HFF-Myc (cell line): ENCODE measurements around the gene CGRRF1.

ENCODE experiments used
- DNase-seq: peaks from one replicate; pipeline ENCODE4 v3.0.0-alpha.2; 2011; ENCODE audit warnings: low read depth; ENCODE audit errors: extremely low read depth
- H3K4me3 ChIP-seq: replicated peaks from 2 replicates; pipeline ENCODE4 v1.5.1; 2011; ENCODE audit warnings: low read depth, mild to moderate bottlenecking, control low read depth, low read length
- CTCF ChIP-seq: IDR thresholded peaks from 2 replicates; pipeline ENCODE4 v1.5.1; 2012; ENCODE audit warnings: mild to moderate bottlenecking, low read depth, low read length, control low read depth; ENCODE audit errors: missing control alignments

CGRRF1 gene

GRCh38 chr14:54488646-54489317 is 20.9 kb upstream of the CGRRF1 start, which contains the start of gene GMFB:
Gene GMFB (minus strand): TSS chr14:54488980. CDS start chr14:54488927, 53 bp downstream.
- H3K4me3 ChIP-seq = peak within 1 kb of the TSS; percentile 90
- DNase-seq = peak; percentile 57
- TF ChIP-seq CTCF = peak; percentile 54

- peak overlapping the region; percentile 90 for H3K4me3 ChIP-seq
- no peak for DNase-seq
- TF ChIP-seq CTCF = no peak
Measured at GRCh38 chr14:54489318-54489683, 20.4 kb upstream of the CGRRF1 start.

- TF ChIP-seq CTCF = no peak
- DNase-seq = no peak
- H3K4me3 ChIP-seq = peak overlapping the region; percentile 90
Measured at GRCh38 chr14:54489731-54490444, 19.8 kb upstream of the CGRRF1 start.

GRCh38 chr14:54490445-54491175 is 19.1 kb upstream of the CGRRF1 start:
- no peak for TF ChIP-seq CTCF
- no peak for DNase-seq
- H3K4me3 ChIP-seq = no peak overlapping the region

- no peak for DNase-seq
- TF ChIP-seq CTCF = no peak
- H3K4me3 ChIP-seq = no peak overlapping the region
Measured at GRCh38 chr14:54493293-54493692, 16.4 kb upstream of the CGRRF1 start.

- no peak for DNase-seq
- no peak overlapping the region for H3K4me3 ChIP-seq
- no peak for TF ChIP-seq CTCF
Measured at GRCh38 chr14:54497224-54497623, 12.5 kb upstream of the CGRRF1 start.
